Thymus (tissue), 11 donors: ENCODE data around the gene PPOX. TPM values are rescaled to one million over a fixed set of nuclear protein-coding genes. Genes with fewer than 3 reads are reported as not detected.

ENCODE experiments used
- DNase-seq, 9 donors: peaks; one replicate each; pipeline ENCODE4 v3.0.0-alpha.2; 2013; ENCODE audit warnings: low spot score in 9 of 9, low read depth in 6 of 9, missing footprints in 1 of 9
- H3K27ac ChIP-seq, 2 donors: one replicate each; pipeline ENCODE4 v1.5.1; 2013; ENCODE audit warnings: control low read depth in 1 of 2, low read depth in 1 of 2, low read length in 1 of 2, mild to moderate bottlenecking in 1 of 2, moderate library complexity in 1 of 2
- H3K27me3 ChIP-seq, 2 donors: one replicate each; pipeline ENCODE4 v1.5.1; 2013; ENCODE audit warnings: low read length in 1 of 2; ENCODE audit not compliant: control insufficient read depth in 2 of 2, insufficient read depth in 1 of 2
- H3K36me3 ChIP-seq, 2 donors: one replicate each; pipeline ENCODE4 v1.5.1; 2013; ENCODE audit warnings: low read length in 1 of 2, mild to moderate bottlenecking in 1 of 2, moderate library complexity in 1 of 2; ENCODE audit not compliant: control insufficient read depth in 2 of 2, insufficient read depth in 2 of 2
- H3K4me1 ChIP-seq, 2 donors: one replicate each; pipeline ENCODE4 v1.5.1; 2013; ENCODE audit warnings: low read length in 2 of 2; ENCODE audit not compliant: control insufficient read depth in 2 of 2, insufficient read depth in 2 of 2
- H3K4me3 ChIP-seq, 2 donors: one replicate each; pipeline ENCODE4 v1.5.1; 2013; ENCODE audit warnings: low read length in 2 of 2, control low read depth in 1 of 2, mild to moderate bottlenecking in 1 of 2
- H3K9me3 ChIP-seq, 2 donors: one replicate each; pipeline ENCODE4 v1.5.1; 2013; ENCODE audit warnings: low read length in 1 of 2, mild to moderate bottlenecking in 1 of 2; ENCODE audit not compliant: control insufficient read depth in 2 of 2, insufficient read depth in 1 of 2
- WGBS: extraction: QIAGEN DNeasy Blood & Tissue Kit; methylation state at CpG from one replicate; pipeline ENCODE4 v1.1.7; 2013; 5-methylcytosine and 5-hydroxymethylcytosine counted together
- polyA plus RNA-seq: library from polyadenylated mRNA; stranded (reverse); fragments of 200-250 nt; gene quantifications from one replicate; pipeline ENCODE4 v1.2.3, GENCODE V29; 2013
- total RNA-seq: library from RNA; stranded (reverse); fragments of 120-200 nt; gene quantifications from one replicate; pipeline ENCODE4 v1.2.4, GENCODE V29; 2013
- donor health status: healthy.

PPOX gene
- total and polyA plus RNA-seq, 2 donors: 19.9 to 50.4 TPM

- Histone ChIP-seq H3K27me3 (no peaks in the 10 kb centered on the region), H3K4me1 (peaks cover 15 to 19% of the 10 kb centered on the region in 2 donors), H3K36me3 (peaks cover 52 to 66% of the 10 kb centered on the region in 2 donors), H3K4me3 (no peak overlapping the region), H3K27ac (no peak overlapping the region), H3K9me3 (no peaks in the 10 kb centered on the region)
- no peak for DNase-seq
- WGBS: 97% methylated on average over 12 of the region's 12 CpGs
Measured at GRCh38 chr1:161171696-161172095, 5.5 kb downstream of the PPOX start.

- Histone ChIP-seq H3K9me3 (no peaks in the 10 kb centered on the region), H3K27ac (no peak overlapping the region), H3K4me1 (peaks cover 8 to 17% of the 10 kb centered on the region in 2 donors), H3K36me3 (peaks cover 52 to 66% of the 10 kb centered on the region in 2 donors), H3K4me3 (no peak overlapping the region), H3K27me3 (no peaks in the 10 kb centered on the region)
- 100% methylated on average over 1 of the region's 1 CpG for WGBS
- no peak for DNase-seq
Measured at GRCh38 chr1:161172349-161172748, 6.1 kb downstream of the PPOX start.

GRCh38 chr1:161172776-161173376 lies 6.7 kb downstream of the PPOX start:
- Histone ChIP-seq H3K27ac (no peak overlapping the region), H3K4me3 (no peak overlapping the region), H3K36me3 (peaks cover 52 to 66% of the 10 kb centered on the region in 2 donors), H3K27me3 (no peaks in the 10 kb centered on the region), H3K4me1 (peaks cover 12 to 21% of the 10 kb centered on the region in 2 donors), H3K9me3 (no peaks in the 10 kb centered on the region)
- 90% methylated on average over 4 of the region's 4 CpGs for WGBS
- DNase-seq: no peak

GRCh38 chr1:161173711-161174110 lies 7.5 kb downstream of the PPOX start:
- Histone ChIP-seq H3K36me3 (peaks cover 52 to 66% of the 10 kb centered on the region in 2 donors), H3K4me1 (peaks cover 12 to 21% of the 10 kb centered on the region in 2 donors), H3K27me3 (no peaks in the 10 kb centered on the region), H3K27ac (no peak overlapping the region), H3K9me3 (no peaks in the 10 kb centered on the region), H3K4me3 (no peak overlapping the region)
- no peak for DNase-seq
- 98% methylated on average over 11 of the region's 11 CpGs for WGBS

- Histone ChIP-seq H3K27ac (no peak overlapping the region), H3K4me3 (no peak overlapping the region), H3K4me1 (peaks cover 12 to 21% of the 10 kb centered on the region in 2 donors), H3K36me3 (peaks cover 47 to 55% of the 10 kb centered on the region in 2 donors), H3K27me3 (no peaks in the 10 kb centered on the region), H3K9me3 (no peaks in the 10 kb centered on the region)
- DNase-seq: no peak
- 98% methylated on average over 11 of the region's 11 CpGs for WGBS
Measured at GRCh38 chr1:161174911-161175310, 8.7 kb downstream of the PPOX start.

- Histone ChIP-seq H3K4me1 (peaks cover 12 to 21% of the 10 kb centered on the region in 2 donors), H3K36me3 (peaks cover 39 to 46% of the 10 kb centered on the region in 2 donors), H3K27me3 (no peaks in the 10 kb centered on the region), H3K4me3 (no peak overlapping the region), H3K27ac (peak overlapping the region in 1 of 2 donors; percentile 38), H3K9me3 (no peaks in the 10 kb centered on the region)
- 92% methylated on average over 10 of the region's 10 CpGs for WGBS
- DNase-seq: no peak
Measured at GRCh38 chr1:161175771-161176453, 9.7 kb downstream of the PPOX start.

GRCh38 chr1:161176468-161177111 lies 10.4 kb downstream of the PPOX start:
- WGBS: 32% methylated on average over 17 of the region's 17 CpGs

GRCh38 chr1:161177112-161177935 lies 11.1 kb downstream of the PPOX start, which contains the start of gene B4GALT3:
Gene B4GALT3, minus strand, starts transcription at chr1:161177507. Its CDS starts 1,447 bp downstream, at chr1:161176060.
- peak; percentile 64 to 92 (median 84) for DNase-seq

More at GRCh38 chr1:161176468-161177111, 10.4 kb downstream of the PPOX start:
- Histone ChIP-seq H3K36me3 (peaks cover 32 to 39% of the 10 kb centered on the region in 2 donors), H3K4me3 (peak overlapping the region; percentile 85 to 87), H3K27me3 (no peaks in the 10 kb centered on the region), H3K4me1 (peaks cover 12 to 21% of the 10 kb centered on the region in 2 donors), H3K9me3 (no peaks in the 10 kb centered on the region), H3K27ac (peak overlapping the region; percentile 71 to 86)
- DNase-seq: no peak

More at GRCh38 chr1:161177112-161177935, 11.1 kb downstream of the PPOX start, which contains the start of gene B4GALT3:
- H3K36me3 ChIP-seq: peaks cover 25 to 32% of the 10 kb centered on the region in 2 donors
- no peaks in the 10 kb centered on the region for H3K27me3 ChIP-seq
- no peaks in the 10 kb centered on the region for H3K9me3 ChIP-seq
- peaks cover 12 to 25% of the 10 kb centered on the region in 2 donors for H3K4me1 ChIP-seq
- WGBS: 6% methylated on average over 50 of the region's 50 CpGs
- peak within 1 kb of the TSS; percentile 85 to 87 for H3K4me3 ChIP-seq
- H3K27ac ChIP-seq: peak within 1 kb of the TSS; percentile 71 to 86
